CD4-positive, alpha-beta T cell (primary cell): Measurements from ENCODE around the gene PLA2G5. TPM values are rescaled to one million over a fixed set of nuclear protein-coding genes. Genes with fewer than 3 reads are reported as not detected.

ENCODE experiments used
- ATAC-seq: fragments of 200-7000 bp; cut with Tn5 transposase; one replicate; pipeline ENCODE4 v1.10.0; 2022; ENCODE audit warnings: mild to moderate bottlenecking; ENCODE audit not compliant: poor library complexity
- CTCF ChIA-PET: fragments of 350-600 bp; sonication (Branson Sonifier 250); formaldehyde crosslinking; loops from one replicate; lab custom pipeline; 2021; ENCODE audit warnings: antibody characterized with exemption, inconsistent platforms; lab: Charles Lee
- POLR2A ChIA-PET: fragments of 350-600 bp; sonication (Branson Sonifier 250); formaldehyde crosslinking; loops from one replicate; lab custom pipeline; 2021; ENCODE audit warnings: antibody characterized with exemption, inconsistent platforms; lab: Charles Lee
- DNase-seq, 14 experiments: peaks; one replicate each; pipeline ENCODE4 v3.0.0-alpha.2; 2013 to 2020; ENCODE audit warnings: mixed read lengths in 2 of 14
- H3K27ac ChIP-seq, 2 donors: one replicate each; pipeline versions ENCODE4 v1.5.1 to v1.7.0; 2013; ENCODE audit warnings: low read length in 2 of 2, low read depth in 1 of 2, mild to moderate bottlenecking in 1 of 2
- H3K27me3 ChIP-seq, 2 experiments: 1 replicate in 1 of 2; 2 replicates in 1 of 2; pipeline versions ENCODE4 v1.6.1 to v1.7.0; 2013; ENCODE audit warnings: low read length in 2 of 2, control low read depth in 1 of 2, mild to moderate bottlenecking in 1 of 2, moderate library complexity in 1 of 2; ENCODE audit not compliant: insufficient read depth in 2 of 2, control insufficient read depth in 1 of 2
- H3K36me3 ChIP-seq: one replicate; pipeline ENCODE4 v1.6.1; 2013; ENCODE audit warnings: low read length, control low read depth; ENCODE audit not compliant: insufficient read depth
- H3K4me1 ChIP-seq: one replicate; pipeline ENCODE4 v1.6.1; 2013; ENCODE audit warnings: low read length, control low read depth; ENCODE audit not compliant: insufficient read depth
- H3K4me3 ChIP-seq: one replicate; pipeline ENCODE4 v1.5.1; 2013; ENCODE audit warnings: mild to moderate bottlenecking, low read length, moderate library complexity
- H3K9me3 ChIP-seq, 2 experiments: 1 replicate in 1 of 2; 2 replicates in 1 of 2; pipeline versions ENCODE4 v1.6.1 to v1.7.0; 2013; ENCODE audit warnings: low read length in 2 of 2, mild to moderate bottlenecking in 2 of 2, control low read depth in 1 of 2, moderate library complexity in 1 of 2; ENCODE audit not compliant: control insufficient read depth in 1 of 2, insufficient read depth in 1 of 2
- H3K27ac Mint-ChIP-seq: one replicate; pipeline ENCODE4 v1.8.0; 2020; ENCODE audit warnings: mixed read lengths
- H3K27me3 Mint-ChIP-seq: one replicate; pipeline ENCODE4 v1.8.0; 2021; ENCODE audit warnings: mixed read lengths
- H3K36me3 Mint-ChIP-seq: one replicate; pipeline ENCODE4 v1.8.0; 2021; ENCODE audit warnings: low read depth, mixed read lengths
- H3K4me1 Mint-ChIP-seq: one replicate; pipeline ENCODE4 v1.8.0; 2021; ENCODE audit warnings: low read depth, mixed read lengths
- H3K4me3 Mint-ChIP-seq: one replicate; pipeline ENCODE4 v1.8.0; 2020; ENCODE audit warnings: mild to moderate bottlenecking, mixed read lengths
- H3K9me3 Mint-ChIP-seq: one replicate; pipeline ENCODE4 v1.8.0; 2020; ENCODE audit warnings: mixed read lengths
- intact Hi-C, 2 experiments: fragments of 100-400 bp; cut with DNase I in 1 of 2; cut with micrococcal nuclease in 1 of 2; formaldehyde crosslinking; loops; one replicate each; pipeline versions ENCODE4 v1.15.1 to v1.9.0; 2023 to 2025; cut with DNase I, micrococcal nuclease
- total RNA-seq, 174 experiments: library from RNA in 2 of 174; stranded (reverse) in 2 of 174; gene quantifications; one replicate each; pipeline ENCODE4 v1.2.3 and lab custom pipeline; 2021 to 2026
- TF ChIP-seq, protein P1 (sequence below): fragments of 200-600 bp; IDR thresholded peaks from one replicate; pipeline ENCODE4 v1.8.0; 2022; ENCODE audit warnings: antibody characterized with exemption, mild to moderate bottlenecking

PLA2G5 gene
- total RNA-seq, 2 experiments from 2014 or later = not detected

- POLR2A ChIA-PET = no interaction called here
- TF ChIP-seq, protein P1, sequence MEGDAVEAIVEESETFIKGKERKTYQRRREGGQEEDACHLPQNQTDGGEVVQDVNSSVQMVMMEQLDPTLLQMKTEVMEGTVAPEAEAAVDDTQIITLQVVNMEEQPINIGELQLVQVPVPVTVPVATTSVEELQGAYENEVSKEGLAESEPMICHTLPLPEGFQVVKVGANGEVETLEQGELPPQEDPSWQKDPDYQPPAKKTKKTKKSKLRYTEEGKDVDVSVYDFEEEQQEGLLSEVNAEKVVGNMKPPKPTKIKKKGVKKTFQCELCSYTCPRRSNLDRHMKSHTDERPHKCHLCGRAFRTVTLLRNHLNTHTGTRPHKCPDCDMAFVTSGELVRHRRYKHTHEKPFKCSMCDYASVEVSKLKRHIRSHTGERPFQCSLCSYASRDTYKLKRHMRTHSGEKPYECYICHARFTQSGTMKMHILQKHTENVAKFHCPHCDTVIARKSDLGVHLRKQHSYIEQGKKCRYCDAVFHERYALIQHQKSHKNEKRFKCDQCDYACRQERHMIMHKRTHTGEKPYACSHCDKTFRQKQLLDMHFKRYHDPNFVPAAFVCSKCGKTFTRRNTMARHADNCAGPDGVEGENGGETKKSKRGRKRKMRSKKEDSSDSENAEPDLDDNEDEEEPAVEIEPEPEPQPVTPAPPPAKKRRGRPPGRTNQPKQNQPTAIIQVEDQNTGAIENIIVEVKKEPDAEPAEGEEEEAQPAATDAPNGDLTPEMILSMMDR = no peak
Measured at GRCh38 chr1:20068722-20069121, 1.3 kb upstream of the PLA2G5 start.

GRCh38 chr1:20070357-20070756 lies 363 bp downstream of the PLA2G5 start:
- ATAC-seq (no peak), DNase-seq (no peak)
- H3K4me3 Mint-ChIP-seq = no peak overlapping the region
- H3K27me3 Mint-ChIP-seq = no peaks in the 10 kb centered on the region
- Histone ChIP-seq H3K4me1 (no peaks in the 10 kb centered on the region), H3K27me3 (peaks cover 0 to 3% of the 10 kb centered on the region in 2 experiments), H3K4me3 (no peak overlapping the region), H3K27ac (no peak overlapping the region), H3K9me3 (no peaks in the 10 kb centered on the region), H3K36me3 (no peaks in the 10 kb centered on the region)
- ChIA-PET POLR2A (no interaction called here), CTCF (no interaction called here)
- TF ChIP-seq, protein P1 = no peak
- no peaks in the 10 kb centered on the region for H3K4me1 Mint-ChIP-seq
- H3K27ac Mint-ChIP-seq = no peak overlapping the region
- no peaks in the 10 kb centered on the region for H3K9me3 Mint-ChIP-seq
- intact Hi-C loops = no loop called here
- no peaks in the 10 kb centered on the region for H3K36me3 Mint-ChIP-seq

More at GRCh38 chr1:20068722-20069121, 1.3 kb upstream of the PLA2G5 start:
- CTCF ChIA-PET = no interaction called here
- H3K9me3 ChIP-seq = no peaks in the 10 kb centered on the region
- Mint-ChIP-seq H3K9me3 (no peaks in the 10 kb centered on the region), H3K27ac (no peak overlapping the region), H3K4me1 (no peaks in the 10 kb centered on the region), H3K27me3 (no peaks in the 10 kb centered on the region), H3K4me3 (no peak overlapping the region), H3K36me3 (no peaks in the 10 kb centered on the region)
- no peaks in the 10 kb centered on the region for H3K4me1 ChIP-seq
- DNase-seq = no peak
- H3K27me3 ChIP-seq = peaks cover 0 to 3% of the 10 kb centered on the region in 2 experiments
- H3K36me3 ChIP-seq = no peaks in the 10 kb centered on the region
- no peak overlapping the region for H3K27ac ChIP-seq
- intact Hi-C loops = no loop called here
- no peak overlapping the region for H3K4me3 ChIP-seq
- no peak for ATAC-seq

- Mint-ChIP-seq H3K27ac (no peak overlapping the region), H3K9me3 (no peaks in the 10 kb centered on the region), H3K27me3 (no peaks in the 10 kb centered on the region), H3K4me1 (no peaks in the 10 kb centered on the region), H3K36me3 (no peaks in the 10 kb centered on the region), H3K4me3 (no peak overlapping the region)
- no peak for DNase-seq
- no peaks in the 10 kb centered on the region for H3K36me3 ChIP-seq
- H3K4me3 ChIP-seq = no peak overlapping the region
- H3K27me3 ChIP-seq = peaks cover 0 to 3% of the 10 kb centered on the region in 2 experiments
- ChIA-PET POLR2A (no interaction called here), CTCF (no interaction called here)
- no peaks in the 10 kb centered on the region for H3K9me3 ChIP-seq
- TF ChIP-seq, protein P1 = no peak
- no peak overlapping the region for H3K27ac ChIP-seq
- no peak for ATAC-seq
- no peaks in the 10 kb centered on the region for H3K4me1 ChIP-seq
- intact Hi-C loops = no loop called here
Measured at GRCh38 chr1:20071416-20071815, 1.4 kb downstream of the PLA2G5 start.
